Stimulated activated CD4-positive, alpha-beta T cell treated with anti-CD3 and anti-CD28 coated beads, Interleukin-15, amount 100 ng/mL, for 48 hours (primary cell): ENCODE data around the gene PTPRT.
"Not testable (repeated sequence)": the region's sequence is repeated elsewhere in the genome, so short reads cannot be mapped to it uniquely, and the experiment has no call there.

ENCODE experiments used
- DNase-seq, 2 donors: peaks; one replicate each; pipeline ENCODE4 v3.0.0-alpha.2; 2020; ENCODE audit warnings: low read depth in 2 of 2

PTPRT gene

GRCh38 chr20:42294976-42295375 is 894.7 kb downstream of the PTPRT start:
- no peak for DNase-seq

- no peak for DNase-seq
Observed at GRCh38 chr20:42281801-42282200, 907.9 kb downstream of the PTPRT start.

- DNase-seq = no peak
Observed at GRCh38 chr20:42276718-42277602, 912.7 kb downstream of the PTPRT start.

GRCh38 chr20:42274986-42275385 is 914.7 kb downstream of the PTPRT start:
- no peak for DNase-seq

- DNase-seq = no peak
Observed at GRCh38 chr20:42272516-42272915, 917.2 kb downstream of the PTPRT start.

GRCh38 chr20:42270539-42270938 is 919.2 kb downstream of the PTPRT start:
- no peak for DNase-seq

GRCh38 chr20:42267793-42268384 is 921.8 kb downstream of the PTPRT start:
- DNase-seq = no peak

- no peak for DNase-seq
Observed at GRCh38 chr20:42261766-42262270, 927.9 kb downstream of the PTPRT start.

GRCh38 chr20:42260184-42260583 is 929.5 kb downstream of the PTPRT start:
- DNase-seq = no peak

- no peak for DNase-seq
Observed at GRCh38 chr20:42259389-42259788, 930.3 kb downstream of the PTPRT start.

- no peak for DNase-seq
Observed at GRCh38 chr20:42258564-42259302, 931.0 kb downstream of the PTPRT start.

- DNase-seq = no peak
Observed at GRCh38 chr20:42255821-42256220, 933.9 kb downstream of the PTPRT start.

GRCh38 chr20:42254673-42255072 is 935.0 kb downstream of the PTPRT start:
- DNase-seq = no peak

GRCh38 chr20:42252116-42252515 is 937.6 kb downstream of the PTPRT start:
- DNase-seq = no peak

GRCh38 chr20:42218621-42219374 is 970.9 kb downstream of the PTPRT start:
- no peak for DNase-seq

- DNase-seq = no peak
Observed at GRCh38 chr20:42214074-42214473, 975.6 kb downstream of the PTPRT start.

GRCh38 chr20:42212391-42212790 is 977.3 kb downstream of the PTPRT start:
- no peak for DNase-seq

- not testable (repeated sequence) for DNase-seq
Observed at GRCh38 chr20:42206557-42206956, 983.1 kb downstream of the PTPRT start.

GRCh38 chr20:42204109-42204660 is 985.5 kb downstream of the PTPRT start:
- no peak for DNase-seq

GRCh38 chr20:42197599-42197998 is 992.1 kb downstream of the PTPRT start:
- DNase-seq = no peak

GRCh38 chr20:42193119-42193518 is 996.6 kb downstream of the PTPRT start:
- DNase-seq = no peak
